Measurements from ENCODE around the gene ADAMTSL5. TPM values are rescaled to one million over a fixed set of nuclear protein-coding genes. Genes with fewer than 3 reads are reported as not detected.

The ADAMTSL5 gene
- total RNA-seq, 1 donor from 2014 or later = 0.58 TPM

- no peak for DNase-seq (ENCODE audit: low read depth)
- TF ChIP-seq, protein P1, sequence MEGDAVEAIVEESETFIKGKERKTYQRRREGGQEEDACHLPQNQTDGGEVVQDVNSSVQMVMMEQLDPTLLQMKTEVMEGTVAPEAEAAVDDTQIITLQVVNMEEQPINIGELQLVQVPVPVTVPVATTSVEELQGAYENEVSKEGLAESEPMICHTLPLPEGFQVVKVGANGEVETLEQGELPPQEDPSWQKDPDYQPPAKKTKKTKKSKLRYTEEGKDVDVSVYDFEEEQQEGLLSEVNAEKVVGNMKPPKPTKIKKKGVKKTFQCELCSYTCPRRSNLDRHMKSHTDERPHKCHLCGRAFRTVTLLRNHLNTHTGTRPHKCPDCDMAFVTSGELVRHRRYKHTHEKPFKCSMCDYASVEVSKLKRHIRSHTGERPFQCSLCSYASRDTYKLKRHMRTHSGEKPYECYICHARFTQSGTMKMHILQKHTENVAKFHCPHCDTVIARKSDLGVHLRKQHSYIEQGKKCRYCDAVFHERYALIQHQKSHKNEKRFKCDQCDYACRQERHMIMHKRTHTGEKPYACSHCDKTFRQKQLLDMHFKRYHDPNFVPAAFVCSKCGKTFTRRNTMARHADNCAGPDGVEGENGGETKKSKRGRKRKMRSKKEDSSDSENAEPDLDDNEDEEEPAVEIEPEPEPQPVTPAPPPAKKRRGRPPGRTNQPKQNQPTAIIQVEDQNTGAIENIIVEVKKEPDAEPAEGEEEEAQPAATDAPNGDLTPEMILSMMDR (IDR thresholded peaks at IDR 0.05; ENCODE audit: insufficient read depth, low read length, poor library complexity, severe bottlenecking) = no peak
- Histone ChIP-seq H3K27me3 (ENCODE audit: control insufficient read depth, insufficient read depth, low read length) (peaks cover 26% of the 10 kb centered on the region), H3K4me3 (ENCODE audit: low read depth, low read length) (no peak overlapping the region), H3K36me3 (ENCODE audit: control insufficient read depth, insufficient read depth, low read length) (no peaks in the 10 kb centered on the region)
Measured at GRCh38 chr19:1516395-1516753, 3.6 kb upstream of the ADAMTSL5 start.

DNA sequence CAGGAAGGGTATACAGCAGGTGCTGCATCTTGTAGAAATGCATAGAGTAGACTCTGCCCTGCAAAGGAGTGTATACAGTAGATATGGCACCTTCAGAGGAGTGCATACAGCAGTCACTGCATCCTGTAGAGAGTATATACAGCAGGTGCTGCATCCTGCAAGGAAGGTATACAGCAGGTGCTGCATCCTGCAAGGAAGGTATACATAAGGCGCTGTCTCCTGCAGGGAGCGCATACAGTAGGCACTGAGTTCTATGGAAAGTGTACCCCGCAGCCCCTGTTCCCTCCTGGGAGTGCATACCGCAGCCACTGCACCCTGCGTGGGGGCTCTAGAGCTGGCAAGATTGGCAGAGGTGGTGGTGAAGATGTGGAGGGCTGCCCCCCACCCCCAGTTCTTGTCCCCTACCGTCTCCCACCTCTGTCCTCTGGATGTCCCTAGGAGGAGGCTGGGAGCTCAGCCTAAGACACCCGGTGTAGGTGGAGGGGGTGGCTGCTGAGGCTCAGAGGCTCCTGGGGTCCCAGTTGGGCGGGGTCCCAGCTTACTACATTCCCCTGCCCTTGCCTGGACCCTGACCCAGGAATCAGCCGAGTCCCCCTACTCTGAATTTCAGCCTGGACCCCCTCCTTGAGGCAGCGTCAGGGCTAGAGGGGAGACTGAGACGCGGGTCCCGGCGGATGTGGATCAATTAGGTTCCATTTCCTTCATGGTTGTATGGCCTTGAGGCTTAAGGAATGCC lies 2.3 kb upstream of the ADAMTSL5 start:
- TF ChIP-seq, protein P1 (IDR thresholded peaks at IDR 0.05; ENCODE audit: insufficient read depth, low read length, poor library complexity, severe bottlenecking) = no peak
- no peak overlapping the region for H3K4me3 ChIP-seq (ENCODE audit: low read depth, low read length)
- H3K27me3 ChIP-seq (ENCODE audit: control insufficient read depth, insufficient read depth, low read length) = peaks cover 22% of the 10 kb centered on the region
- H3K36me3 ChIP-seq (ENCODE audit: control insufficient read depth, insufficient read depth, low read length) = no peaks in the 10 kb centered on the region
- no peak for DNase-seq (ENCODE audit: low read depth)

- TF ChIP-seq, protein P1 (IDR thresholded peaks at IDR 0.05; ENCODE audit: insufficient read depth, low read length, poor library complexity, severe bottlenecking) = no peak
- no peak for DNase-seq (ENCODE audit: low read depth)
- Histone ChIP-seq H3K36me3 (ENCODE audit: control insufficient read depth, insufficient read depth, low read length) (no peaks in the 10 kb centered on the region), H3K4me3 (ENCODE audit: low read depth, low read length) (no peak overlapping the region), H3K27me3 (ENCODE audit: control insufficient read depth, insufficient read depth, low read length) (peaks cover 21% of the 10 kb centered on the region)
Measured at GRCh38 chr19:1514295-1514661, 1.5 kb upstream of the ADAMTSL5 start.

GRCh38 chr19:1513499-1514294 lies 878 bp upstream of the ADAMTSL5 start:
- TF ChIP-seq, protein P1 (IDR thresholded peaks at IDR 0.05; ENCODE audit: insufficient read depth, low read length, poor library complexity, severe bottlenecking) = peak; percentile 85
- Histone ChIP-seq H3K27me3 (ENCODE audit: control insufficient read depth, insufficient read depth, low read length) (peaks cover 21% of the 10 kb centered on the region), H3K4me3 (ENCODE audit: low read depth, low read length) (peak overlapping the region; percentile 45), H3K36me3 (ENCODE audit: control insufficient read depth, insufficient read depth, low read length) (no peaks in the 10 kb centered on the region)
- DNase-seq (ENCODE audit: low read depth) = no peak

- no peak for DNase-seq (ENCODE audit: low read depth)
- Histone ChIP-seq H3K4me3 (ENCODE audit: low read depth, low read length) (no peak overlapping the region), H3K36me3 (ENCODE audit: control insufficient read depth, insufficient read depth, low read length) (no peaks in the 10 kb centered on the region), H3K27me3 (ENCODE audit: control insufficient read depth, insufficient read depth, low read length) (peaks cover 19% of the 10 kb centered on the region)
- TF ChIP-seq, protein P1 (IDR thresholded peaks at IDR 0.05; ENCODE audit: insufficient read depth, low read length, poor library complexity, severe bottlenecking) = no peak
Measured at GRCh38 chr19:1511318-1512317, 1.2 kb downstream of the ADAMTSL5 start.

Data from kidney epithelial cell (primary cell).